Measurements from ENCODE around the gene JMJD7.

JMJD7 gene

DNA sequence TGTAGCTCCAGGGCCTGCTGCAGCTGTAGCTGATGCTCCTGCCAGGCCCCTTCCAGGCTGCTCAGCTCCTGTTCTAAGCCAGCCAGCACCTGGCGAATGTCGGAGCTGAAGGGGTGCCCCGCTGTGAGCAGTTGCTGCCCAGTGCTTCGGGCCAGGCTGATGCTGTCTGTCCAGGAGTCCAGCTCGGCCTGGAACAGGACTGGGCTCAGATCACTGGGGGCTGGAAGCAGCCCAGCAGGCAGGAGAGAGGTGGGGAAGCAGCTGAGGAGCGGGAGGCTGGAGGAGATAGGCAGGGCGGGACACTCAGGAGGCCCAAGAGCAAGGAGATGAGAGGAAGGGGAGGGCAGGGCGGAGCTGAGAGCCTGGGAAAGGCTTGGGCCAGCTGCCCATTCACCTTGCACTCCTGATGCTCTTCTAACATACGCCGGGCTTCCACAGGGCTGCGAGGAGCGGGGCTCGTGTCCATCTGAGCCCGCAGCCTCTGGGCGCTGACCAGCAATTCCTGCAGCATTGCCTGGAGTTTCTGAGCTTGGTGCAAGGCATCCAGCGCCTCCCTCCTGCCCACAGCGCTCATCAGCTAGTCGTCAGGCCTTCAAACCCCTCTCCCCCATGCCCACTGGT lies 34.0 kb downstream of the JMJD7 start:
- no peak for DNase-seq (ENCODE audit: insufficient read length)
- FAIRE-seq, result no peak
- TF ChIP-seq POLR2AphosphoS5 (IDR thresholded peaks at IDR 0.05; ENCODE audit: low read depth, low read length), result no peak

GRCh38 chr15:41862515-41863116 lies 34.7 kb downstream of the JMJD7 start:
- FAIRE-seq (no peak), DNase-seq (ENCODE audit: insufficient read length) (no peak)
- TF ChIP-seq POLR2AphosphoS5 (IDR thresholded peaks at IDR 0.05; ENCODE audit: low read depth, low read length), result no peak
- TF ChIP-seq TAF1 (IDR thresholded peaks at IDR 0.05; ENCODE audit: borderline replicate concordance, low read depth, low read length), result no peak
- no peak for TF ChIP-seq POLR2A (IDR thresholded peaks at IDR 0.05; ENCODE audit: low read depth, low read length)

- no peak for DNase-seq (ENCODE audit: insufficient read length)
- TF ChIP-seq POLR2AphosphoS5 (IDR thresholded peaks at IDR 0.05; ENCODE audit: low read depth, low read length) (no peak), POLR2A (IDR thresholded peaks at IDR 0.05; ENCODE audit: low read depth, low read length) (no peak), TAF1 (IDR thresholded peaks at IDR 0.05; ENCODE audit: borderline replicate concordance, low read depth, low read length) (no peak)
- no peak for FAIRE-seq
Measured at GRCh38 chr15:41865490-41866055, 37.7 kb downstream of the JMJD7 start.

- no peak for DNase-seq (ENCODE audit: insufficient read length)
- TF ChIP-seq POLR2AphosphoS5 (IDR thresholded peaks at IDR 0.05; ENCODE audit: low read depth, low read length) (no peak), POLR2A (IDR thresholded peaks at IDR 0.05; ENCODE audit: low read depth, low read length) (no peak), TAF1 (IDR thresholded peaks at IDR 0.05; ENCODE audit: borderline replicate concordance, low read depth, low read length) (no peak)
- FAIRE-seq, result no peak
Measured at GRCh38 chr15:41866263-41866703, 38.4 kb downstream of the JMJD7 start.

DNA sequence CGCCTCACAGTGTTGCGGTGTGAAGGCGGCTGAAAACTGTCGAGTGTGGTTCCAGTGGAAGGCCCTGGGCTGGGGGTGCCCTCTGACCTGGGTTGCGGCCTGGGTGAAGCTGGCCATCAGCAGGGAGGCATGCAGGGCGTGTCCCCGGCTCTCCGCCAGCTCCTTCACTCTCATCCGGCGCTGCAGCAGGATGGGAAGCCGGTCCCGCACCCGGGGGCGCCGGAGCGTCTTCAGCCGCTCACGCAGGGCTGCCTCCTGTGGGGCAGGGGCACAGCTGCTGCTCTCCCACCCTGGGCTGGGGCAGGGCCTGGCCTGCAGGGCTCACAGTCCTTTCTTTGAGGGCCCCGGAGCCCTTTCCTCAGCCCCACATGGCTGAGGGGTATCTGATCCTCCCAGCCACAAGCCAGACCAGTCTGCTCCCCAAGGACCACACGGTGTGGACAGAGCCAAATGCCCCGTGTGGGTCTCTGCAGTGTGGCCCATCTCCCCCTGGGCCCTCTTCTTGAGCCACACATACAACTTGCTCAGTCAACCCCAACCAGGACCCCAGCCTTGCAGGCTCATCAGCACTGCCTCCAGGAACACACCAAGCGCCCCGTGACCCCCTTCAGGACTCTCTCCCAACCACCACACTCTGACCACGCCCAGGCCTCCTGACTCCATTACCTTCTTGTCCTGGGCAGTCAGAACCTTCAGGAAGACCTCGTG lies 39.1 kb downstream of the JMJD7 start:
- DNase-seq (ENCODE audit: insufficient read length), result no peak
- TF ChIP-seq POLR2AphosphoS5 (IDR thresholded peaks at IDR 0.05; ENCODE audit: low read depth, low read length) (no peak), POLR2A (IDR thresholded peaks at IDR 0.05; ENCODE audit: low read depth, low read length) (no peak), TAF1 (IDR thresholded peaks at IDR 0.05; ENCODE audit: borderline replicate concordance, low read depth, low read length) (no peak)
- no peak for FAIRE-seq

GRCh38 chr15:41868321-41868720 lies 40.4 kb downstream of the JMJD7 start:
- no peak for DNase-seq (ENCODE audit: insufficient read length)

GRCh38 chr15:41869770-41870688 lies 42.1 kb downstream of the JMJD7 start:
- DNase-seq (ENCODE audit: insufficient read length) (no peak), FAIRE-seq (no peak)
- TF ChIP-seq POLR2AphosphoS5 (IDR thresholded peaks at IDR 0.05; ENCODE audit: low read depth, low read length) (no peak), POLR2A (IDR thresholded peaks at IDR 0.05; ENCODE audit: low read depth, low read length) (no peak), TAF1 (IDR thresholded peaks at IDR 0.05; ENCODE audit: borderline replicate concordance, low read depth, low read length) (no peak)

More at GRCh38 chr15:41868321-41868720, 40.4 kb downstream of the JMJD7 start:
- no peak for FAIRE-seq
- TF ChIP-seq TAF1 (IDR thresholded peaks at IDR 0.05; ENCODE audit: borderline replicate concordance, low read depth, low read length) (no peak), POLR2AphosphoS5 (IDR thresholded peaks at IDR 0.05; ENCODE audit: low read depth, low read length) (no peak), POLR2A (IDR thresholded peaks at IDR 0.05; ENCODE audit: low read depth, low read length) (no peak)

DNA sequence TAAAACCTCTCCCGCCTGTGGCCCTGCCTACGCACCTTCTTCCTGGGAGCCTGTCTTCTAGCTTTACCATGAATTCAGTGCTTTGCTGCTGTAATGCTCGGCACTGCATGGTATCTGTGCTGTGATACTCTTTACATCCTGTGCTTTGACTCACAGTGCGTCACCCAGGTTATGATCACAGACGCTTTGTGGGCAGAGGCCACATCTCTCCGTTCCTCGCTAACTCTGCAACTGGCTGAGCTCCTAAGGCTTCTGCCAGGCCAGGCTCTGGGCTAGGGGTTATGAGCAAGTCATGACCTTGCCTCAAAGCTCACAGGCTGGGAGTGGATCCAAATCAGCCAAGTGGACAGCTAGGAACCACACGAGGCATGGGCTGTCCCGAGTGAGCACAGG lies 42.8 kb downstream of the JMJD7 start:
- FAIRE-seq (no peak), DNase-seq (ENCODE audit: insufficient read length) (no peak)
- TF ChIP-seq POLR2AphosphoS5 (IDR thresholded peaks at IDR 0.05; ENCODE audit: low read depth, low read length) (no peak), TAF1 (IDR thresholded peaks at IDR 0.05; ENCODE audit: borderline replicate concordance, low read depth, low read length) (no peak), POLR2A (IDR thresholded peaks at IDR 0.05; ENCODE audit: low read depth, low read length) (no peak)

DNA sequence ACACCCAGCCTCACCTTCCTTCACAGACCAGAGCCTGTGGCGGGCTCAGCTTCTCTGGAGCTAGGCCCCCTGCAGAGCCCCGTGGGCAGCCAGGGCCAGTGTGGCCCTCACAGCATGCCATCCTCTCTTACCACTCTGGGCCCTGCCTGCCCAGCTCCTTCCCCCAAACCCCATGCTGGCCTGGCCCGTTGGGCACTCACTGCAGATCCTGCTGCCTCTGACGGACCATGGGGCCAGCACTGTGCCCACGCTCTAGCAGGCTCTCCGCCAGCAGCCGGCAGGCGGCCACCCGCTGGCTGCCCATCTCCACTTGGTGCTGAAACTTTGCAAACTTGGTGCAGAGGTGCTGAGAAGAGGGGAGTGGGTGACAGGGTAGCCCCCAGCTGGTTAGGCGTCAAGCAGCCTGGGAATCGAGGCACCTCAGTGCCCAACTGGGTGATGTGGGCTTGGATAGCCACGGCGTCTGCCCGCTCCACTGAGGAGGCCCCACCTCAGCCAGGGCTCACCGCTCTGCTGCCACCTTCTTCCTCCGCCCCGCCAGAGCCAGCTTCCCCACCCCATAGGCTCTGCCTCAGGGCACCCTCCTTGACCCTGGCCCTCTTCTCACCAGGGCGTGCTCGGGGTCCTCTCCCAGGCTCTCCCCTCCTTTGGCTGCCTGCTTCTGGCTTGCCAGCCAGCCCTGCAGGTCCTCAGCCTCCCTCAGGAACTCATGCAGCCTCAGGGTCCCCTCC lies 43.4 kb downstream of the JMJD7 start:
- no peak for FAIRE-seq
- TF ChIP-seq POLR2AphosphoS5 (IDR thresholded peaks at IDR 0.05; ENCODE audit: low read depth, low read length) (no peak), TAF1 (IDR thresholded peaks at IDR 0.05; ENCODE audit: borderline replicate concordance, low read depth, low read length) (no peak), POLR2A (IDR thresholded peaks at IDR 0.05; ENCODE audit: low read depth, low read length) (no peak)
- DNase-seq (ENCODE audit: insufficient read length), result no peak

DNA sequence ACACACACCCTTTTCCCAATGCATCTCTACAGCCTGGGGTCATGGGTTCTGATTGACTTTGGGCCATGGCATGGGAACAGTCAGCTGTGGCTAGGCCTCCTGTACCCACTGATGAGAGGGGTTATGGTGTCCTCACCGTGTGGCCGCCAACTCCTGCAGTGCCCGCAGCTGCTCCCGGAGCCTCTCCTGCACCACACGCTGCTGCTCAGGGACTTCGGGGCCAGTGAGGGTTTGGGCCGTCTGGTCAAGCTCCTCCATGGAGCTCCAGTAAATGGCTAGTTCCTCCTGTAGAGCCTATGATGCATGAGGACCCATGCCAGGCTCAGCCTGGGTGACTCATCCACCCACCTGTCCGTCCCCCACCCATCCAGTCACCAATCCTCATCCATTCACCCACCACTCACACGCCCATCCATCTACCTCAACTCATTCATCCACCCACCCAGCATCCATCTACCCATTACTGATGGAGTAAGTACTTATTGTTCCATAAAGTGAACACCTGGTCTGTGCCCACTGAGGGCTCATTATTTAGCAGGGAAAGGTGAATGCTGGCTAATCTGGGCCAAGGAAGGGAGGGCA lies 44.4 kb downstream of the JMJD7 start:
- TF ChIP-seq TAF1 (IDR thresholded peaks at IDR 0.05; ENCODE audit: borderline replicate concordance, low read depth, low read length), result no peak
- TF ChIP-seq POLR2A (IDR thresholded peaks at IDR 0.05; ENCODE audit: low read depth, low read length), result no peak
- TF ChIP-seq POLR2AphosphoS5 (IDR thresholded peaks at IDR 0.05; ENCODE audit: low read depth, low read length), result no peak
- FAIRE-seq (no peak), DNase-seq (ENCODE audit: insufficient read length) (no peak)
